B cell (primary cell): ENCODE data around the gene IGSF3. TPM values are rescaled to one million over a fixed set of nuclear protein-coding genes. Genes with fewer than 3 reads are reported as not detected.

Experiments
- ATAC-seq: fragments of 200-7000 bp; cut with Tn5 transposase; one replicate; pipeline ENCODE4 v1.10.0; 2021; ENCODE audit warnings: low read depth, mild to moderate bottlenecking, moderate number of reproducible peaks, moderate library complexity
- CTCF ChIA-PET: fragments of 350-600 bp; sonication (Branson Sonifier 250); formaldehyde crosslinking; loops from one replicate; lab custom pipeline; 2021; ENCODE audit warnings: antibody characterized with exemption, inconsistent platforms; lab: Charles Lee
- POLR2A ChIA-PET: fragments of 350-600 bp; sonication (Branson Sonifier 250); formaldehyde crosslinking; loops from one replicate; lab custom pipeline; 2021; ENCODE audit warnings: antibody characterized with exemption; lab: Charles Lee
- DNase-seq: peaks from one replicate; pipeline ENCODE4 v3.0.0; 2013
- H2AFZ ChIP-seq: 2 replicates; pipeline ENCODE4 v1.6.1; 2012; ENCODE audit warnings: mild to moderate bottlenecking, low read depth, low read length; ENCODE audit not compliant: insufficient read depth, poor library complexity, severe bottlenecking
- H3K27ac ChIP-seq, 2 donors: 1 replicate in 1 of 2; 2 replicates in 1 of 2; pipeline ENCODE4 v1.5.1; 2012 to 2013; ENCODE audit warnings: low read length in 2 of 2, mild to moderate bottlenecking in 2 of 2, moderate library complexity in 1 of 2
- H3K27me3 ChIP-seq, 4 experiments: fragments of 200-600 bp in 1 of 4; sonication (generic) in 1 of 4; replicated peaks in 1 of 4; 1 replicate in 2 of 4; 2 replicates in 2 of 4; pipeline versions ENCODE4 v1.6.1 to v1.7.0; 2013 to 2016; ENCODE audit warnings: low read length in 3 of 4, mild to moderate bottlenecking in 2 of 4, mixed read lengths in 1 of 4, moderate library complexity in 1 of 4; ENCODE audit not compliant: insufficient read depth in 4 of 4, control insufficient read depth in 3 of 4; ENCODE audit errors: control extremely low read depth in 1 of 4
- H3K36me3 ChIP-seq, 2 experiments: replicated peaks in 1 of 2; 1 replicate in 1 of 2; 2 replicates in 1 of 2; pipeline versions ENCODE4 v1.6.1 to v1.7.1; 2013; ENCODE audit warnings: low read length in 1 of 2; ENCODE audit not compliant: insufficient read depth in 2 of 2, control insufficient read depth in 1 of 2; ENCODE audit errors: control extremely low read depth in 1 of 2, extremely low read depth in 1 of 2
- H3K4me1 ChIP-seq, 2 donors: fragments of 200-600 bp in 1 of 2; sonication (generic) in 1 of 2; 1 replicate in 1 of 2; 2 replicates in 1 of 2; pipeline versions ENCODE4 v1.5.1 to v1.6.1; 2013 to 2017; ENCODE audit warnings: low read length in 2 of 2; ENCODE audit not compliant: control insufficient read depth in 2 of 2, insufficient read depth in 2 of 2
- H3K4me2 ChIP-seq: replicated peaks from 2 replicates; pipeline ENCODE3; 2012; ENCODE audit warnings: mild to moderate bottlenecking, low read depth, low read length; ENCODE audit not compliant: poor library complexity, severe bottlenecking
- H3K4me3 ChIP-seq, 5 experiments: fragments of 200-600 bp in 1 of 5; sonication (generic) in 1 of 5; 1 replicate in 3 of 5; 2 replicates in 2 of 5; pipeline versions ENCODE4 v1.5.1 to v1.7.0; 2011 to 2016; ENCODE audit warnings: low read length in 4 of 5, mild to moderate bottlenecking in 4 of 5, low read depth in 2 of 5, control low read depth in 1 of 5, moderate library complexity in 1 of 5; ENCODE audit not compliant: insufficient read depth in 1 of 5; ENCODE audit errors: control extremely low read depth in 1 of 5, extremely low read depth in 1 of 5
- H3K79me2 ChIP-seq: fragments of 200-600 bp; sonication (generic); one replicate; pipeline ENCODE4 v1.6.0; 2016; ENCODE audit warnings: low read length; ENCODE audit not compliant: control insufficient read depth, insufficient read depth
- H3K9ac ChIP-seq: fragments of 200-600 bp; sonication (generic); 2 replicates; pipeline ENCODE4 v1.6.1; 2017; ENCODE audit warnings: mild to moderate bottlenecking, low read length, moderate library complexity
- H3K9me3 ChIP-seq, 3 donors: one replicate each; pipeline versions ENCODE4 v1.6.1 to v1.7.1; 2013; ENCODE audit warnings: low read length in 2 of 3; ENCODE audit not compliant: control insufficient read depth in 2 of 3, insufficient read depth in 1 of 3; ENCODE audit errors: control extremely low read depth in 1 of 3
- H4K20me1 ChIP-seq: 2 replicates; pipeline ENCODE4 v1.6.0; 2012; ENCODE audit warnings: mild to moderate bottlenecking, low read length; ENCODE audit not compliant: insufficient read depth, control insufficient read depth, poor library complexity, severe bottlenecking
- H3K27ac Mint-ChIP-seq: one replicate; pipeline ENCODE4 v1.8.0; 2021; ENCODE audit warnings: mixed read lengths
- H3K27me3 Mint-ChIP-seq: one replicate; pipeline ENCODE4 v1.8.0; 2021; ENCODE audit warnings: mixed read lengths
- H3K4me1 Mint-ChIP-seq: one replicate; pipeline ENCODE4 v1.8.0; 2021; ENCODE audit warnings: mixed read lengths
- H3K4me3 Mint-ChIP-seq: one replicate; pipeline ENCODE4 v1.8.0; 2021; ENCODE audit warnings: mixed read lengths
- H3K9me3 Mint-ChIP-seq: one replicate; pipeline ENCODE4 v1.8.0; 2022; ENCODE audit warnings: mixed read lengths; ENCODE audit not compliant: insufficient read depth
- CTCF ChIP-seq: fragments of 200-600 bp; IDR thresholded peaks from one replicate; pipeline ENCODE4 v1.8.0; 2022; ENCODE audit warnings: antibody characterized with exemption, mild to moderate bottlenecking
- EZH2 ChIP-seq: IDR thresholded peaks from 2 replicates; pipeline ENCODE4 v1.6.1; 2012; ENCODE audit warnings: borderline replicate concordance, low read depth, mild to moderate bottlenecking, moderate library complexity, low read length; ENCODE audit not compliant: insufficient read depth, poor library complexity, severe bottlenecking
- WGBS: methylation state at CpG from one replicate; pipeline ENCODE4 v1.1.5; 2013; ENCODE audit warnings: missing lambda C conversion rate; ENCODE audit not compliant: insufficient coverage; 5-methylcytosine and 5-hydroxymethylcytosine counted together
- intact Hi-C: fragments of 100-400 bp; cut with micrococcal nuclease; formaldehyde crosslinking; loops from one replicate; pipeline ENCODE4 v1.10.0; 2022
- polyA plus RNA-seq: library from polyadenylated mRNA; depleted of rRNA; stranded (reverse); fragments of >200 nt; gene quantifications from 2 replicates; pipeline ENCODE4 v1.2.3, GENCODE V29; 2012
- total RNA-seq, 2 donors: library from RNA; stranded (reverse); fragments of 120-200 nt in 1 of 2; gene quantifications; 1 replicate in 1 of 2; 2 replicates in 1 of 2; pipeline versions ENCODE4 v1.2.3 to v1.2.4, GENCODE V29; 2013 to 2022

Gene IGSF3
- total and polyA plus RNA-seq, 2 donors (not counting 1 experiment from before 2014, with no cell fraction given), result 0.49 TPM; not detected in 1

- Histone ChIP-seq H3K9ac (no peak overlapping the region), H3K4me2 (no peak overlapping the region), H3K4me1 (peaks cover 9 to 25% of the 10 kb centered on the region in 2 donors), H3K36me3 (no peaks in the 10 kb centered on the region), H3K9me3 (no peaks in the 10 kb centered on the region), H3K27ac (no peak overlapping the region), H3K27me3 (peaks cover 0 to 3% (median 0%) of the 10 kb centered on the region in 4 experiments), H3K4me3 (no peak overlapping the region), H2AFZ (no peak overlapping the region), H3K79me2 (peaks cover 9% of the 10 kb centered on the region), H4K20me1 (no peaks in the 10 kb centered on the region)
- WGBS, result no CpG with 5 or more reads among the region's 7 CpGs
- POLR2A ChIA-PET, result no interaction called here
- Mint-ChIP-seq H3K9me3 (no peaks in the 10 kb centered on the region), H3K4me1 (peaks cover 42% of the 10 kb centered on the region), H3K4me3 (no peak overlapping the region), H3K27ac (no peak overlapping the region), H3K27me3 (no peaks in the 10 kb centered on the region)
- DNase-seq (no peak), ATAC-seq (no peak)
- TF ChIP-seq EZH2, result no peak
- no peak for TF ChIP-seq CTCF
- CTCF ChIA-PET, result interaction anchor here (1.2 to 4.8 kb wide), 13 partner anchors 10 to 483 kb away, joined by 4 to 69 read pairs (median 9); no protein-coding TSS in a partner anchor
- intact Hi-C loops, result loop anchor here (1.0 to 2.0 kb wide), 3 partner anchors 23 to 482 kb away; no protein-coding TSS in a partner anchor
These were observed 94.0 kb downstream of the IGSF3 start for GRCh38 chr1:116573431-116574095.

- CTCF ChIA-PET, result interaction anchor here (0.8 to 4.8 kb wide), 9 partner anchors 11 to 556 kb away, joined by 3 to 69 read pairs (median 8); no protein-coding TSS in a partner anchor
- POLR2A ChIA-PET, result no interaction called here
- Mint-ChIP-seq H3K27ac (no peak overlapping the region), H3K9me3 (no peaks in the 10 kb centered on the region), H3K27me3 (no peaks in the 10 kb centered on the region), H3K4me3 (peak overlapping the region; percentile 96), H3K4me1 (peaks cover 48% of the 10 kb centered on the region)
- no CpG with 5 or more reads among the region's 4 CpGs for WGBS
- peaks cover 0 to 3% (median 0%) of the 10 kb centered on the region in 4 experiments for H3K27me3 ChIP-seq
- H3K9me3 ChIP-seq, result no peaks in the 10 kb centered on the region
- H3K4me3 ChIP-seq, result no peak overlapping the region
- intact Hi-C loops, result no loop called here
- no peak overlapping the region for H3K9ac ChIP-seq
- no peak overlapping the region for H3K4me2 ChIP-seq
- H3K36me3 ChIP-seq, result no peaks in the 10 kb centered on the region
- no peak for DNase-seq
- TF ChIP-seq EZH2 (no peak), CTCF (no peak)
- peaks cover 11% of the 10 kb centered on the region for H3K79me2 ChIP-seq
- ATAC-seq, result no peak
- H2AFZ ChIP-seq, result no peak overlapping the region
- peaks cover 9 to 30% of the 10 kb centered on the region in 2 donors for H3K4me1 ChIP-seq
- H4K20me1 ChIP-seq, result no peaks in the 10 kb centered on the region
- H3K27ac ChIP-seq, result no peak overlapping the region
These were observed 94.6 kb downstream of the IGSF3 start for GRCh38 chr1:116572771-116573430.
